ENCODE data around the gene MPO.

GRCh38 chr17:58273453-58274104 is 7.2 kb downstream of the MPO start:
- TF ChIP-seq, protein P1, sequence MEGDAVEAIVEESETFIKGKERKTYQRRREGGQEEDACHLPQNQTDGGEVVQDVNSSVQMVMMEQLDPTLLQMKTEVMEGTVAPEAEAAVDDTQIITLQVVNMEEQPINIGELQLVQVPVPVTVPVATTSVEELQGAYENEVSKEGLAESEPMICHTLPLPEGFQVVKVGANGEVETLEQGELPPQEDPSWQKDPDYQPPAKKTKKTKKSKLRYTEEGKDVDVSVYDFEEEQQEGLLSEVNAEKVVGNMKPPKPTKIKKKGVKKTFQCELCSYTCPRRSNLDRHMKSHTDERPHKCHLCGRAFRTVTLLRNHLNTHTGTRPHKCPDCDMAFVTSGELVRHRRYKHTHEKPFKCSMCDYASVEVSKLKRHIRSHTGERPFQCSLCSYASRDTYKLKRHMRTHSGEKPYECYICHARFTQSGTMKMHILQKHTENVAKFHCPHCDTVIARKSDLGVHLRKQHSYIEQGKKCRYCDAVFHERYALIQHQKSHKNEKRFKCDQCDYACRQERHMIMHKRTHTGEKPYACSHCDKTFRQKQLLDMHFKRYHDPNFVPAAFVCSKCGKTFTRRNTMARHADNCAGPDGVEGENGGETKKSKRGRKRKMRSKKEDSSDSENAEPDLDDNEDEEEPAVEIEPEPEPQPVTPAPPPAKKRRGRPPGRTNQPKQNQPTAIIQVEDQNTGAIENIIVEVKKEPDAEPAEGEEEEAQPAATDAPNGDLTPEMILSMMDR (IDR thresholded peaks at IDR 0.05), result no peak
- TF ChIP-seq POLR2A (IDR thresholded peaks at IDR 0.05) (no peak), EP300 (IDR thresholded peaks at IDR 0.05) (no peak)

Measured in stomach (tissue), 4 donors.